Tibial nerve (tissue), 4 donors: ENCODE results near the gene TNS3. TPM values are rescaled to one million over a fixed set of nuclear protein-coding genes. Genes with fewer than 3 reads are reported as not detected.
"Not testable (repeated sequence)": the region's sequence is repeated elsewhere in the genome, so short reads cannot be mapped to it uniquely, and the experiment has no call there.

ENCODE experiments used
- DNase-seq, 2 donors: peaks; one replicate each; pipeline ENCODE4 v3.0.0-alpha.2; 2019; ENCODE audit warnings: low spot score in 2 of 2
- H3K27ac ChIP-seq, 4 donors: fragments of 200-600 bp; sonication (generic) in 3 of 4; one replicate each; pipeline ENCODE4 v1.5.1; 2017 to 2019; ENCODE audit warnings: mild to moderate bottlenecking in 1 of 4
- H3K27me3 ChIP-seq, 2 donors: fragments of 200-600 bp; sonication (generic) in 1 of 2; one replicate each; pipeline versions ENCODE4 v1.5.1 to v1.6.0; 2017 to 2019
- H3K36me3 ChIP-seq, 3 donors: fragments of 200-600 bp; sonication (generic); one replicate each; pipeline ENCODE4 v1.5.1; 2018 to 2019
- H3K4me1 ChIP-seq, 4 donors: fragments of 200-600 bp; sonication (generic) in 3 of 4; one replicate each; pipeline ENCODE4 v1.5.1; 2017 to 2019
- H3K4me3 ChIP-seq, 4 donors: fragments of 200-600 bp; sonication (generic) in 3 of 4; one replicate each; pipeline ENCODE4 v1.5.1; 2017 to 2019; ENCODE audit warnings: mild to moderate bottlenecking in 1 of 4, moderate library complexity in 1 of 4
- H3K9me3 ChIP-seq, 4 donors: fragments of 200-600 bp; sonication (generic) in 3 of 4; one replicate each; pipeline ENCODE4 v1.5.1; 2017 to 2019
- EP300 ChIP-seq, 2 donors: sonication (generic); formaldehyde crosslinking; IDR thresholded peaks; one replicate each; pipeline ENCODE4 v1.6.1; 2017; ENCODE audit warnings: antibody characterized with exemption in 2 of 2, mild to moderate bottlenecking in 1 of 2
- POLR2A ChIP-seq, 2 donors: fragments of 450-650 bp; IDR thresholded peaks; one replicate each; pipeline ENCODE4 v1.6.1; 2017; ENCODE audit warnings: antibody characterized with exemption in 2 of 2, mild to moderate bottlenecking in 2 of 2, moderate library complexity in 2 of 2
- WGBS, 2 donors: methylation state at CpG; one replicate each; pipeline ENCODE4 v1.1.5; 2018; 5-methylcytosine and 5-hydroxymethylcytosine counted together
- total RNA-seq, 4 donors: library from RNA; depleted of rRNA; stranded (reverse); fragments of >200 nt; gene quantifications; one replicate each; pipeline ENCODE4 v1.1.0, GENCODE V29; 2016
- TF ChIP-seq, protein P1 (sequence below), 5 experiments: fragments of 200-600 bp in 3 of 5; fragments of 450-650 bp in 2 of 5; sonication (generic) in 3 of 5; IDR thresholded peaks; one replicate each; pipeline ENCODE4 v1.5.1; 2016 to 2019; ENCODE audit warnings: antibody characterized with exemption in 5 of 5, mild to moderate bottlenecking in 3 of 5, moderate library complexity in 2 of 5

The TNS3 gene
- total RNA-seq, 4 donors from 2014 or later: 118 to 142 (median 133) TPM

DNA sequence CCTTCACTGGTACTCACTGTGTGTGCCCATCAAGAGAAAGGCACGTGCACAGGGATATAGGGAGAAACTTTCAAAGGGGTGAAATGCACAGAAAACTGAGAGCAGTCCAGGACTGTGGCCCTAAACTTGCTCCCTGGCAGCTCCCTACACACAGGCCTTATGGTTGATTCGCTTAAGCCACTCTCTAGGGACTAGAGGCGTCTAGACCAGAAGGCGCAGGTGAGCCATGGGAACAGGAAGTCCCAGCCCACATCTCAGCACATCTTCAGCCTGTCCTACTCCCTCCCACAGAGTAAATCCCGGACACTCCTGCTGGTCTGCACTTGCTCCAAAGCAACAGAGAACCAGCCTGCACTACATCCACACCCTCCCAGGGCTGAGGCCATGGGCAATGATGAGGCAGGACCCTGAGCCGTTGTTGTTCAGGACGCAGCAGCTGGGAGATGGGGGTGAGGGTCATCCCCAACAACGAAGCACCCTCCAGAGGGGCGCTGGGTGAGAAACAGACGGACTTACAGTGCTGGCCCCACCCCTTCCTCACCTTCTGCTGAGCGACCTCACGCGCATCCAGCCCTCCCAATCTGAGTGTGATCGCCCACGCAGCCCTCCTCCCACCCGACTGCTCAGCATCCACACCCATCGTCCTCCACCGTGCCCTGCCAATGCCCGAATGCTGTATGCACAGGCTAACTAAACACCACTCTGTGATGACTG, 109.3 kb downstream of the TNS3 start:
- DNase-seq: no peak
- TF ChIP-seq, protein P1, sequence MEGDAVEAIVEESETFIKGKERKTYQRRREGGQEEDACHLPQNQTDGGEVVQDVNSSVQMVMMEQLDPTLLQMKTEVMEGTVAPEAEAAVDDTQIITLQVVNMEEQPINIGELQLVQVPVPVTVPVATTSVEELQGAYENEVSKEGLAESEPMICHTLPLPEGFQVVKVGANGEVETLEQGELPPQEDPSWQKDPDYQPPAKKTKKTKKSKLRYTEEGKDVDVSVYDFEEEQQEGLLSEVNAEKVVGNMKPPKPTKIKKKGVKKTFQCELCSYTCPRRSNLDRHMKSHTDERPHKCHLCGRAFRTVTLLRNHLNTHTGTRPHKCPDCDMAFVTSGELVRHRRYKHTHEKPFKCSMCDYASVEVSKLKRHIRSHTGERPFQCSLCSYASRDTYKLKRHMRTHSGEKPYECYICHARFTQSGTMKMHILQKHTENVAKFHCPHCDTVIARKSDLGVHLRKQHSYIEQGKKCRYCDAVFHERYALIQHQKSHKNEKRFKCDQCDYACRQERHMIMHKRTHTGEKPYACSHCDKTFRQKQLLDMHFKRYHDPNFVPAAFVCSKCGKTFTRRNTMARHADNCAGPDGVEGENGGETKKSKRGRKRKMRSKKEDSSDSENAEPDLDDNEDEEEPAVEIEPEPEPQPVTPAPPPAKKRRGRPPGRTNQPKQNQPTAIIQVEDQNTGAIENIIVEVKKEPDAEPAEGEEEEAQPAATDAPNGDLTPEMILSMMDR (IDR thresholded peaks at IDR 0.05): no peak
- no peak for TF ChIP-seq EP300 (IDR thresholded peaks at IDR 0.05)
- no peak for TF ChIP-seq POLR2A (IDR thresholded peaks at IDR 0.05)
- Histone ChIP-seq H3K4me3 (no peak overlapping the region), H3K27ac (peak overlapping the region in 2 of 4 donors; percentile 43 to 57), H3K36me3 (peaks cover 0 to 9% (median 0%) of the 10 kb centered on the region in 3 donors), H3K9me3 (no peaks in the 10 kb centered on the region), H3K27me3 (no peaks in the 10 kb centered on the region), H3K4me1 (peaks cover 0 to 45% (median 25%) of the 10 kb centered on the region in 4 donors)
- WGBS, 2 donors: 68 to 75% methylated on average over 17 to 19 of the region's 19 CpGs

DNA sequence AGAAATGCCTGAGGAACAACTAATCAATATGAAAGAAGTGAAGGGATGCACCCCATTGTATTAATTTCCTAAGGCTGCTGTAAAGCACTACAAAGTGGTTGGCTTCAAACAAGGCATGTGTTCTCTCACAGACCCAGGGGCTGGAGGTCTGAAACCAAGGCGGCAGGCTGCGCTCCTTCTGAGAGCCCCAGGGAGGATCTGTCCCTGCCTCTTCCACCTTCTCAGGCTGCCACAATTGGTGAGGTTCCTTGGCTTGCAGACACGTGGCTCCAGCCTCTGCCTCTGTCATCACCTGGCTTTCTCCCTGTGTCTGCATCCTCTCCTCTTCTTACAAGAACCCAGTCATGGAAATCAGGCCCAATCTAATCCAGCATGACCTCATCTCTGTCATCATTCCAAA, 110.1 kb downstream of the TNS3 start:
- H3K27me3 ChIP-seq: no peaks in the 10 kb centered on the region
- H3K4me3 ChIP-seq: no peak overlapping the region
- WGBS, 2 donors: 82 to 87% methylated on average over 3 of the region's 3 CpGs
- peaks cover 0 to 37% (median 19%) of the 10 kb centered on the region in 4 donors for H3K4me1 ChIP-seq
- no peak for DNase-seq
- no peaks in the 10 kb centered on the region for H3K9me3 ChIP-seq
- no peak for TF ChIP-seq POLR2A (IDR thresholded peaks at IDR 0.05)
- peaks cover 0 to 9% (median 0%) of the 10 kb centered on the region in 3 donors for H3K36me3 ChIP-seq
- H3K27ac ChIP-seq: peak overlapping the region in 2 of 4 donors; percentile 37 to 41

DNA sequence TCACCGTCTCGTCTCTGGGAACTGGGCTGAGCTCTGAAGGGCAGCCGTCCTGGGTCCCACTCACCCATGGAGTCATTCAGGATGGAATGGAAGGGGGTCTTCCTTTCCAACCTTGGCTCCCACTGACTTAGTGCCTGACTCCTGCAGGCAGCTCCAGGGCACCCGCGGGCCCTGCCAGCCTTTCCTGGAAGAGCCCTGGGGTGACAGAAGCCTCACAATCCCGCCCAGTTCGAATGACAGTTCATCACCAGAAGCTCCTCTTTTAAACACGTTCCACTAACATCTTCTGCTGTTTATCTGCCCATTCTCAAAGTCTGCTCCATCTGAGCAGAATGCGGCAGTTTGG, 110.6 kb downstream of the TNS3 start:
- TF ChIP-seq POLR2A (IDR thresholded peaks at IDR 0.05) (no peak), EP300 (IDR thresholded peaks at IDR 0.05) (no peak)
- TF ChIP-seq, protein P1 (IDR thresholded peaks at IDR 0.05): no peak
- Histone ChIP-seq H3K4me1 (peaks cover 0 to 32% (median 17%) of the 10 kb centered on the region in 4 donors), H3K27ac (peak overlapping the region in 3 of 4 donors; percentile 3 to 55 (median 41)), H3K9me3 (no peaks in the 10 kb centered on the region), H3K4me3 (no peak overlapping the region), H3K27me3 (no peaks in the 10 kb centered on the region), H3K36me3 (peaks cover 0 to 9% (median 0%) of the 10 kb centered on the region in 3 donors)
- DNase-seq: no peak
- WGBS, 2 donors: 79 to 83% methylated on average over 8 to 9 of the region's 9 CpGs

DNA sequence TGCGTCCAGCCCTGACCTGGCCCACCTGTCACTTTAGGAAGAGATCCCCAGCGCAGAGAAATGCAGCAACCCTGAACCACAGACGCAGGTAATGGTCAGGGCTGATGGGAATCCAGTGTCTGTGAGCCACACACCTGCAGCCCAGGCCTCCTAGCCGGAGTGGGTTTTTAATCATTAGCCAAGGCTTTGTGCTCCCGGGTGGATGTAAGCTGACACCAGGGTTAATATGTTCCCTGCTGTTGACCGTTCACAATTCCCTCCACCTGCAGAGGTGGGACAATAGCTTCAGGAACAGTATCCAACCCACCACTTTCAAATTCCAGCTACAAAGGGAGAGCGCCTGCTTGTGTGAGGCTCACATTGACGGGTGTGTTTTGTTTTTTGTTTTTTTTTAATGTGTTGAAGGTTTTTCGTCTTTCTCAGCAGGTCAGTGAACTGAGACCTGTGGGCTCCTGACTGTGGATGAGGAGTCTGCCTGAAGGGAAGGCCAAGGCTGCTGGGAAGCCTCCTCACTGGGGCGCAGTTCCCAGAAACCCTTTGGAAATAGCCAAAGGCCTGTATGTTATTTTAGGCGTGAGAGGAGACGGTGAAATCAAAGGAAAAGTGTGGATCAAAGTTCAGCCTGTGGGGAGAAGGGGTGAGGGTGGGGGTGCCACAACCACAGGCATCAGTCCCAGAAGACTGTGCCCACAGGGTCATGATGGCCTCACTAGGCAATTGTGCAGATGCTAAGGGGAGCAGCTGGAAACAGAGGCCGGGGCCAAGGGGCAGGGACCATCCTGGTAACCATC, 111.1 kb downstream of the TNS3 start:
- peak overlapping the region in 3 of 4 donors; percentile 3 to 55 (median 41) for H3K27ac ChIP-seq
- no peaks in the 10 kb centered on the region for H3K27me3 ChIP-seq
- 64 to 75% methylated on average over 13 of the region's 13 CpGs for WGBS, 2 donors
- peaks cover 0 to 30% (median 11%) of the 10 kb centered on the region in 4 donors for H3K4me1 ChIP-seq
- H3K9me3 ChIP-seq: no peaks in the 10 kb centered on the region
- TF ChIP-seq EP300 (IDR thresholded peaks at IDR 0.05) (no peak), POLR2A (IDR thresholded peaks at IDR 0.05) (no peak)
- TF ChIP-seq, protein P1 (IDR thresholded peaks at IDR 0.05): no peak
- no peak for DNase-seq
- no peak overlapping the region for H3K4me3 ChIP-seq
- H3K36me3 ChIP-seq: peaks cover 0 to 9% (median 0%) of the 10 kb centered on the region in 3 donors

DNA sequence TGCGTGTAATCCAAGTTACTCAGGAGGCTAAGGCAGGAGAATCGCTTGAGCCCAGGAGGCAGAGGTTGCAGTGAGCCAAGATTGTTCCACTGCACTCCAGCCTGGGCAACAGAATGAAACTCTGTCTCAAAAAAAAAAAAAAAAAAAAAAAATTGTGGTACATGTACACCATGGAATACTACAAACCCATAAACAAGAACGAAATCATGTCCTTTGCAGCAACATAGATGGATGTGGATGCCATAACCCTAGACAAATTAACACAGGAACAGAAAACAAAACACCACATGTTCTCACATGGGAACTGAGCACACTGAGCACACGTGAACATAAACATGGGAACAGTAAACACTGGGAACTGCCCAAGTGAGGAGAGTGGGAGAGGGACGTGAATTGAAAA, 112.1 kb downstream of the TNS3 start:
- H3K4me3 ChIP-seq, DNase-seq, H3K27ac ChIP-seq, H3K9me3 ChIP-seq, H3K27me3 ChIP-seq, H3K36me3 ChIP-seq: not testable (repeated sequence)
- peaks cover 0 to 29% (median 2%) of the 10 kb centered on the region in 4 donors for H3K4me1 ChIP-seq
- 69 to 75% methylated on average over 5 of the region's 5 CpGs for whole genome bisulfite sequencing, 2 donors

DNA sequence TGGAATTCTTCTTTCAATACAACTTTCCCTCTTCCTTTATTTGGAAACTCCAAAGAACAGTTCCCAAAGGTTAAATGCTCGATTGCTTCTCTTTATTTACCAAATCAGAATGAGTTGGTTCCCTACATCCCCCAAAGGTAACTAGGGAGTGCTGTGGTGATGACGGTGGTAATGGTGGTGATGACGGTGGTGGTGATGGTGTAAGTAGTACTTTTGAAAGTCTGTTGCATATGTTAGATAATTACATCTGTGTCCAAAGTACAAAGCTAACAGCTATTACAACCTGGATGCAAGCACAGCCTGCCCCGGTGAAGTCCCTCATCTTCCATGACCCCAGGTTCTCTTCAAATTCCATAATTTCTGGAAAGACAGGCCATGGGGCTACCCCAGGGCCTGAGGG, 115.1 kb downstream of the TNS3 start:
- no peak for TF ChIP-seq EP300 (IDR thresholded peaks at IDR 0.05)
- no peak for TF ChIP-seq POLR2A (IDR thresholded peaks at IDR 0.05)
- TF ChIP-seq, protein P1 (IDR thresholded peaks at IDR 0.05): no peak
- H3K4me1 ChIP-seq: peaks cover 0 to 28% (median under 1%) of the 10 kb centered on the region in 4 donors
- no peaks in the 10 kb centered on the region for H3K27me3 ChIP-seq
- 83 to 88% methylated on average over 4 of the region's 4 CpGs for WGBS, 2 donors
- no peaks in the 10 kb centered on the region for H3K9me3 ChIP-seq
- H3K4me3 ChIP-seq: no peak overlapping the region
- peaks cover 0 to 7% (median 0%) of the 10 kb centered on the region in 3 donors for H3K36me3 ChIP-seq
- no peak for DNase-seq
- peak overlapping the region in 2 of 4 donors; percentile 25 to 50 for H3K27ac ChIP-seq
